ENCODE measurements around the gene DCUN1D1.

GRCh38 chr3:183022936-183023516 is 42.7 kb upstream of the DCUN1D1 start:
- TF ChIP-seq ARNTL (CRISPR knock-in tag; IDR thresholded peaks at IDR 0.05; ENCODE audit: borderline replicate concordance, low read depth) (no peak), TCF4 (CRISPR knock-in tag; IDR thresholded peaks at IDR 0.05; ENCODE audit: borderline replicate concordance) (no peak), PATZ1 (CRISPR knock-in tag; IDR thresholded peaks at IDR 0.05; ENCODE audit: borderline replicate concordance) (no peak), POU6F1 (CRISPR knock-in tag; IDR thresholded peaks at IDR 0.05; ENCODE audit: borderline replicate concordance, low read depth) (no peak), PPARA (CRISPR knock-in tag; IDR thresholded peaks at IDR 0.05; ENCODE audit: borderline replicate concordance) (no peak), ZFP3 (CRISPR knock-in tag; IDR thresholded peaks at IDR 0.05) (no peak), TOX (CRISPR knock-in tag; IDR thresholded peaks at IDR 0.05; ENCODE audit: borderline replicate concordance) (no peak)

All from SK-N-SH treated with all-trans-retinoic acid at 6 μM for 48 hours (cell line).